ENCODE results near the gene PRPSAP2. TPM values are rescaled to one million over a fixed set of nuclear protein-coding genes. Genes with fewer than 3 reads are reported as not detected.

The PRPSAP2 gene
- total RNA-seq, 4 donors from 2014 or later: 20.0 to 48.7 (median 35.0) TPM

DNA sequence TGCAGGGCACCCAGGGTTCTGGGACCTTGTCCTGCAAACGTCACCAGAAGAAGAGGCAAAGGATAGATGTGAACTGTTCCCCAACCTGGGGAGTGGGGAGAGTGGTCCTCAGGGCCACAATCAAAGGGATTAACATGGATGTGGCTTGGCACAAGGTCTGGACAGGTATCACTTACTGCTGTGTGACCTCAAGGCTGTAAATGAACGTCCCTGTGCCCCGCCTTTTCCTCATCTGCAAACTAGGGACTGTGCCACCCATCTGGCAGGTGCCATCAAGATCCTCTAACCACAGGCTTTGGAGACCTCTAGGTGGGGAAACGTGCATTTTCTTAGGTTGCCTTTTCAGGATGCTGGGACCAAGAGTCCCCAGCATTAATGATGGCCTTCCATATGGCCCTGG lies 119.1 kb downstream of the PRPSAP2 start:
- H3K4me1 ChIP-seq: peaks cover 0 to 16% (median 0%) of the 10 kb centered on the region in 4 donors
- no peak for DNase-seq
- no peak for TF ChIP-seq POLR2A (IDR thresholded peaks at IDR 0.05)
- TF ChIP-seq, protein P1, sequence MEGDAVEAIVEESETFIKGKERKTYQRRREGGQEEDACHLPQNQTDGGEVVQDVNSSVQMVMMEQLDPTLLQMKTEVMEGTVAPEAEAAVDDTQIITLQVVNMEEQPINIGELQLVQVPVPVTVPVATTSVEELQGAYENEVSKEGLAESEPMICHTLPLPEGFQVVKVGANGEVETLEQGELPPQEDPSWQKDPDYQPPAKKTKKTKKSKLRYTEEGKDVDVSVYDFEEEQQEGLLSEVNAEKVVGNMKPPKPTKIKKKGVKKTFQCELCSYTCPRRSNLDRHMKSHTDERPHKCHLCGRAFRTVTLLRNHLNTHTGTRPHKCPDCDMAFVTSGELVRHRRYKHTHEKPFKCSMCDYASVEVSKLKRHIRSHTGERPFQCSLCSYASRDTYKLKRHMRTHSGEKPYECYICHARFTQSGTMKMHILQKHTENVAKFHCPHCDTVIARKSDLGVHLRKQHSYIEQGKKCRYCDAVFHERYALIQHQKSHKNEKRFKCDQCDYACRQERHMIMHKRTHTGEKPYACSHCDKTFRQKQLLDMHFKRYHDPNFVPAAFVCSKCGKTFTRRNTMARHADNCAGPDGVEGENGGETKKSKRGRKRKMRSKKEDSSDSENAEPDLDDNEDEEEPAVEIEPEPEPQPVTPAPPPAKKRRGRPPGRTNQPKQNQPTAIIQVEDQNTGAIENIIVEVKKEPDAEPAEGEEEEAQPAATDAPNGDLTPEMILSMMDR (IDR thresholded peaks at IDR 0.05): no peak
- peaks cover 0 to 39% (median 0%) of the 10 kb centered on the region in 3 donors for H3K36me3 ChIP-seq
- H3K4me3 ChIP-seq: no peak overlapping the region
- H3K9me3 ChIP-seq: no peaks in the 10 kb centered on the region
- no peaks in the 10 kb centered on the region for H3K27me3 ChIP-seq
- no peak overlapping the region for H3K27ac ChIP-seq

DNA sequence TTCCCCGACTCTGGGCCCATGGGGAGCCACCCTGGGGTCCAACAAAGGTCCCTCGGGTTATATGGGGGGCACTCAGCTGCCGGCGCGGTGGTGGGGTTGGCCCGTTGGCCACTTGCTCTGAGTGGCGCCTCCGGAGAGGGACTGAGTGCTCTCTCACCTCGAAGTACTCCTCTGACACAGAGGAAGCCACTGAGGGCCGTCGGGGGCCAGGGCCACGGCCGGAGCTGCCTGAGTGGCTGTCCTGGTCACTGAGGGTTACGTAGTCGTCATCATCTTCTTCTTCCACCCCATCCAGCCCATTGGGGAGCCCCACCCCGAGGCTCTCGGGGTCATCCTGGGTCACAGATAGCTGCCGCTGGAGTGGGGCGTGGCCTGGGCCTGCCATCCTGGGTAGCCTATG lies 119.7 kb downstream of the PRPSAP2 start:
- no peak overlapping the region for H3K27ac ChIP-seq
- H3K4me1 ChIP-seq: peaks cover 0 to 22% (median 1%) of the 10 kb centered on the region in 4 donors
- TF ChIP-seq, protein P1 (IDR thresholded peaks at IDR 0.05): no peak
- no peak for TF ChIP-seq POLR2A (IDR thresholded peaks at IDR 0.05)
- H3K9me3 ChIP-seq: no peaks in the 10 kb centered on the region
- no peak overlapping the region for H3K4me3 ChIP-seq
- no peak for DNase-seq
- peaks cover 0 to 35% (median 0%) of the 10 kb centered on the region in 3 donors for H3K36me3 ChIP-seq
- no peaks in the 10 kb centered on the region for H3K27me3 ChIP-seq

DNA sequence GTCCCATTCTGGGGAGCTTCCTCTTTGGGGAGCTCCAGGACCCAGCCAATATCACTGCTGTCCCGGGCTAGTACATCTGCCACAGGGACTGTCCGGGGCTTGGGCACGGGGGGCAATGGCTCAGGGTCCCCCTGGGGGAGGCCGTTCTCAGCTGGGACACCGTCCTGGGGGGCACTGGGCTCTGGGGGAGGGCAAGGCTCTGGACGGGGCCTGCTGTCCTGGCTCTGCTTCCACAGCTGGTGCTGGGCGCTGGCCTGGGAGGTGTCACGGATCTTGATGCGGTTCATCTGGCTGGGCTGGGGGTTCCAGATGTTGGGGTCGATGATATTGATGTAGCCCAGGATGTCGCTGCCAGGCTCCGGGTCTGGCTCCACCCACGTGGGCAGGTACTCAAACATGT lies 120.1 kb downstream of the PRPSAP2 start:
- H3K27ac ChIP-seq: no peak overlapping the region
- DNase-seq: no peak
- no peak overlapping the region for H3K4me3 ChIP-seq
- peaks cover 0 to 35% (median 0%) of the 10 kb centered on the region in 3 donors for H3K36me3 ChIP-seq
- no peak for TF ChIP-seq POLR2A (IDR thresholded peaks at IDR 0.05)
- TF ChIP-seq, protein P1 (IDR thresholded peaks at IDR 0.05): no peak
- peaks cover 0 to 26% (median 2%) of the 10 kb centered on the region in 4 donors for H3K4me1 ChIP-seq
- H3K27me3 ChIP-seq: no peaks in the 10 kb centered on the region
- no peaks in the 10 kb centered on the region for H3K9me3 ChIP-seq

DNA sequence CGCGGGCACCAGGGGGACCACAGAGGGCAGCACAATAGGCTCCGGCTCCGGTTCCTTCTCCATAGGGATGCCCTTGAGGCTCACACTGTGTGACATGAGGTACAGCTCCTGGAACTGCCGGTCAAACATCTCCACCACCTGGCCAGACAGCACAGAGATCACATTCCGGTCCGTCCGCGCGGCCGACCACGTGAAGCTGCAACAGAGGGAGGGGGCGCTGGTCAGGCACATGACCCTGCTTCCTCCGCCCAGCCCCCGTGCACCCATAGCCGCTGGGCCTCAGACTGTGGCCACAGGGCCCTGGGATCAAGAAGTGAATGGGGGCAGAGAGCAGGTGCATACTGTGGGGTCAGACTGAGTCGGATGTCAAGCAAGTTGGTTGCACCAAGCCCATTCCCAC lies 120.7 kb downstream of the PRPSAP2 start:
- Histone ChIP-seq H3K9me3 (no peaks in the 10 kb centered on the region), H3K27ac (no peak overlapping the region), H3K27me3 (no peaks in the 10 kb centered on the region), H3K4me3 (no peak overlapping the region), H3K4me1 (peaks cover 0 to 30% (median 2%) of the 10 kb centered on the region in 4 donors), H3K36me3 (peaks cover 0 to 35% (median 0%) of the 10 kb centered on the region in 3 donors)
- TF ChIP-seq, protein P1 (IDR thresholded peaks at IDR 0.05): no peak
- TF ChIP-seq POLR2A (IDR thresholded peaks at IDR 0.05): no peak
- DNase-seq: no peak

Small RNA genes within 50 kb of the gene (small RNA-seq; reads per million reads assigned to genes)
- gene RF00324: 0 reads per million in 2 donors

Other genes starting within 250 kb of the PRPSAP2 start
- gene TBC1D28, start 213.7 kb upstream of the PRPSAP2 start, total RNA-seq: not detected
- gene FOXO3B, start 175.8 kb upstream of the PRPSAP2 start, total RNA-seq: 10 to 100 TPM in 1 of 4 donors, 1 to 10 TPM in 3; 2.5 to 14.0 (median 5.5) TPM
- under 1 TPM in 1 of 4 donors, not detected in 3; 0.83 TPM for gene FBXW10, start 114.1 kb upstream of the PRPSAP2 start, total RNA-seq
- 10 to 100 TPM; 14.0 to 48.5 (median 31.1) TPM for gene TVP23B, start 76.9 kb upstream of the PRPSAP2 start, total RNA-seq
- not detected for gene SLC5A10, start 94.0 kb downstream of the PRPSAP2 start, total RNA-seq
- gene FAM83G, start 146.6 kb downstream of the PRPSAP2 start, total RNA-seq: 10 to 100 TPM in 3 of 4 donors, 1 to 10 TPM in 1; 9.9 to 48.4 (median 37.4) TPM
- gene GRAP, start 188.8 kb downstream of the PRPSAP2 start, total RNA-seq: 10 to 100 TPM in 1 of 4 donors, 1 to 10 TPM in 3; 3.0 to 85.0 (median 3.2) TPM